Uterine smooth muscle cell (primary cell): ENCODE data around the gene KCNG1. TPM values are rescaled to one million over a fixed set of nuclear protein-coding genes. Genes with fewer than 3 reads are reported as not detected.

ENCODE experiments used
- total RNA-seq: library from RNA; depleted of rRNA; stranded (reverse); fragments of >200 nt; gene quantifications from 2 replicates; pipeline ENCODE4 v1.2.3, GENCODE V29; 2014

Gene KCNG1, protein sequence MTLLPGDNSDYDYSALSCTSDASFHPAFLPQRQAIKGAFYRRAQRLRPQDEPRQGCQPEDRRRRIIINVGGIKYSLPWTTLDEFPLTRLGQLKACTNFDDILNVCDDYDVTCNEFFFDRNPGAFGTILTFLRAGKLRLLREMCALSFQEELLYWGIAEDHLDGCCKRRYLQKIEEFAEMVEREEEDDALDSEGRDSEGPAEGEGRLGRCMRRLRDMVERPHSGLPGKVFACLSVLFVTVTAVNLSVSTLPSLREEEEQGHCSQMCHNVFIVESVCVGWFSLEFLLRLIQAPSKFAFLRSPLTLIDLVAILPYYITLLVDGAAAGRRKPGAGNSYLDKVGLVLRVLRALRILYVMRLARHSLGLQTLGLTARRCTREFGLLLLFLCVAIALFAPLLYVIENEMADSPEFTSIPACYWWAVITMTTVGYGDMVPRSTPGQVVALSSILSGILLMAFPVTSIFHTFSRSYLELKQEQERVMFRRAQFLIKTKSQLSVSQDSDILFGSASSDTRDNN
- total RNA-seq, result 78.0 and 103 TPM in 2 replicates

DNA sequence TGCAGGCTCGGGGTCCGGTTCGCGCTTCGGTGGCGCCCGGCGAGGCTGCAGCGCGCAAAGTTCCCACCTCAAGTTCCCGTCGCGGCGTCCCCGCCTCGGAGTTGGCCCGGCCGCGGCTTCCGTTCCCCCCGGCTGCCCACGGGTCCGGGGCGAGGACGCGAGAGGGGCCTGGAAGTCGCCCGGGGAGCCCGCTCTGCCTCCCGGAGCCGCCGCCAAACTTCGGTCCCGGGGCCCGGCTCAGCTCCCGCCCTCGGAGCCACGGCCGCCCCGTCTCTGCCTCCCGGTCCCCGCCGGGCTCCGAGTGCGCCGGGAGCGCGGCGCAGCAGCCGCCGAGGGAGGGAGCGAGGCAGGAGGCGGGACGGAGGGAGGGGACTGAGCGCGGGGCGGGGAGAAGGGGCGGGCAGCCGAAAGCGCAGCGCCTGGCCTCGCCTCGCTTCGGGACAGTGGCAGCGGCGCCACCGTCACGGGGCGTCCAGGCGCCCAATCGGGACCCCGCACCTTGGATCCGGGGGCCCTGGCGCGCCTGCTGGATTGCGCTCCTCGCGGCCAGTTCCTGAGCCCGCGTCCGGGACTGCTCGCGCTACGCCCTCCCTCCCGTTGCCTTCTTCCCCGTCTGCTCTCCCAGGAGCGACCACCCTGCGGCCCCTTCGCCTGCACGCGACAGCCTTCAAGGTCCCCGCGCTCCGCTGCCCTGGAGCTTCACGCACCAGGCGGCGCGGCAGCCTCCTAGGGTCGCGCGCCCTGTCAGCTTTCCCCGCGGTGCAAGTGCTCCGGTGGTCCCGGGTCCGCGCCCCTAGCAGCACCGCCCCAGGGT, at the start of gene KCNG1:
Gene KCNG1, minus strand, starts transcription at position 305 of the 814 bp plus-strand sequence. CDS start 12,769 bp downstream, outside the sequence.

GRCh38 chr20:50958615-50959542, 64.0 kb downstream of the KCNG1 start, which contains the start of gene MOCS3:
Gene MOCS3 (plus strand): TSS chr20:50958818. CDS start chr20:50958843, 25 bp downstream.

DNA sequence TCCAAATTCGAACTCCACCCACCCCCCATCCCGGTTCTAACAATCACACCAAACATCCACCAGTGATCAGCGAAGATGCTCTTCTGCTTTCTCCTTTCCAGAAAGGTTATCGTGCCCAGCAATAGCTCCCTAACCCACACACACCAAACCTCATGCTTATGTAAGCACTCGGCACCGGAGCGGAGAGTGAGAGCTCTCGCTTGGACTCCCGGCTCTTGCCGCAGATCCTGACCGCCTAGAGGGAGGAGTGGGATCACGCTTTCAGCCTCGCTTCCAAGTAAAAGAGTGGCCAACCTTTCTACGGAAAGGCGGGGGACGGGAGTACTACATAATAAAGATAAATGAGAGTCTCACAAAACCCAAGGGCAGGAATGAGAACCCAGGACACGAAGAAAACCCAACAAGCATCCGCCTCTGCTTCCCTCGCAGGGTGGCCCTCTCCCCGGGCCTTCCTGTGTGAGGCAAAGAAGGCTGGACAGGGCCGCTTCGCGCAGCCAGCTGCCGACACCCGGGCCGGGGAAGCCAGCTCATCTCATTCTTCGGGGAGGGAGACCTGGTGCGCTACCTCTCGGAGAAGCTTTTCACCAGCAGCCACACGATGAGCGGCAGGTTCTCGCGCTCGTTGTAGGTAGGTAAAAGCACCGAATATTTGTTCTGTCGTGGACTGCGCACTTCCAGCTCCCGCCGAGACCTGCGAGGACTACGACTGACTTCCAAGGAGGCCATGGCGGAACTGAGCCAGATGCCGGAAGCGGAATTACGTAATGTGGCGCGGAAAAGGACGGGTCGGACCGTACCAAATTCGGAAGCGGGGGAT, 64.9 kb downstream of the KCNG1 start, which contains the start of gene DPM1:
Gene DPM1, minus strand, starts transcription at position 735 of the 817 bp plus-strand sequence. Its CDS starts 9 bp downstream, at position 726.

Other genes with a start within 250 kb of the KCNG1 start
- 14.2 and 17.9 TPM in 2 replicates for gene BCAS4, start 228.0 kb downstream of the KCNG1 start, total RNA-seq
- gene ADNP, start 91.7 kb downstream of the KCNG1 start, total RNA-seq, result 35.7 and 36.1 TPM in 2 replicates
- 81.1 and 115 TPM in 2 replicates for gene DPM1, start 64.6 kb downstream of the KCNG1 start, total RNA-seq
- gene MOCS3, start 64.3 kb downstream of the KCNG1 start, total RNA-seq, result 11.0 and 13.4 TPM in 2 replicates